HepG2 (cell line): ENCODE measurements around the gene SLC8B1. TPM values are rescaled to one million over a fixed set of nuclear protein-coding genes. Genes with fewer than 3 reads are reported as not detected.

Experiments
- ATAC-seq: fragments of 200-7000 bp; cut with Tn5 transposase; 3 replicates; pipeline ENCODE4 v1.9.1; 2020; ENCODE audit warnings: mild to moderate bottlenecking, moderate library complexity
- BruUV-seq: library from RNA; stranded (reverse); fragments of 400-500 nt; replicated peaks from 2 replicates; lab custom pipeline; 2021; lab: Mats Ljungman, UMichigan
- CTCF ChIA-PET: fragments of 300-600 bp; formaldehyde crosslinking; extraction: SDS; loops from one replicate; lab custom pipeline; 2021; ENCODE audit warnings: low total read pairs, inconsistent platforms, low intra/inter-chr PET ratio; lab: Yijun Ruan, JAX
- POLR2A ChIA-PET: fragments of 350-600 bp; sonication (Branson Sonifier 250); formaldehyde crosslinking; loops from one replicate; lab custom pipeline; 2020; ENCODE audit warnings: antibody characterized with exemption, inconsistent platforms; lab: Yijun Ruan, JAX
- DNase-seq: peaks from one replicate; pipeline ENCODE4 v3.0.0-alpha.2; 2015; ENCODE audit warnings: low spot score
- FAIRE-seq: peaks from 3 replicates; lab custom pipeline; 2011; peaks lifted over from hg19 to GRCh38; lab: Jason Lieb, UNC
- H2AFZ ChIP-seq: one replicate; pipeline ENCODE4 v1.6.1; 2011; ENCODE audit warnings: low read length, inconsistent platforms
- H3K27ac ChIP-seq: fragments of 300-600 bp; 3 replicates; pipeline ENCODE4 v1.8.0; 2011; ENCODE audit warnings: mixed run types, mild to moderate bottlenecking, mixed read lengths, low read length, inconsistent platforms; ENCODE audit not compliant: insufficient read depth; ENCODE audit errors: extremely low read length
- H3K27me3 ChIP-seq, 2 experiments: fragments of 200-600 bp in 1 of 2; 2 replicates in 1 of 2; 3 replicates in 1 of 2; pipeline versions ENCODE4 v1.6.0 to v1.8.0; 2011; ENCODE audit warnings: low read length in 2 of 2, mild to moderate bottlenecking in 2 of 2, moderate library complexity in 2 of 2, inconsistent platforms in 1 of 2; ENCODE audit not compliant: insufficient read depth in 2 of 2, control insufficient read depth in 1 of 2
- H3K36me3 ChIP-seq, 2 experiments: fragments of 200-600 bp in 1 of 2; replicated peaks in 1 of 2; 2 replicates in 1 of 2; 3 replicates in 1 of 2; pipeline versions ENCODE4 v1.5.1 to v1.8.0; 2011; ENCODE audit warnings: low read length in 2 of 2, inconsistent platforms in 1 of 2; ENCODE audit not compliant: insufficient read depth in 2 of 2, control insufficient read depth in 1 of 2
- H3K4me1 ChIP-seq: 2 replicates; pipeline ENCODE4 v1.5.1; 2012; ENCODE audit warnings: low read length, inconsistent platforms; ENCODE audit not compliant: insufficient read depth
- H3K4me2 ChIP-seq: 2 replicates; pipeline ENCODE4 v1.6.0; 2011; ENCODE audit warnings: low read depth, low read length, inconsistent platforms
- H3K4me3 ChIP-seq, 3 experiments: fragments of 200-600 bp in 1 of 3; sonication (generic), shearing (Covaris generic) in 1 of 3; replicated peaks in 1 of 3; 2 replicates each; pipeline ENCODE4 v1.5.1; 2011 to 2016; ENCODE audit warnings: low read length in 3 of 3, inconsistent platforms in 2 of 3, low read depth in 2 of 3, mild to moderate bottlenecking in 2 of 3, control low read depth in 1 of 3, mixed read lengths in 1 of 3; ENCODE audit not compliant: insufficient read depth in 1 of 3
- H3K79me2 ChIP-seq: one replicate; pipeline ENCODE4 v1.6.1; 2011; ENCODE audit warnings: low read length, inconsistent platforms; ENCODE audit not compliant: insufficient read depth
- H3K9ac ChIP-seq: 2 replicates; pipeline ENCODE4 v1.6.0; 2011; ENCODE audit warnings: mild to moderate bottlenecking, low read depth, low read length, inconsistent platforms; ENCODE audit not compliant: insufficient read depth
- H3K9me3 ChIP-seq: 2 replicates; pipeline ENCODE4 v1.5.1; 2012; ENCODE audit warnings: mild to moderate bottlenecking, low read length
- H4K20me1 ChIP-seq: 2 replicates; pipeline ENCODE4 v1.6.0; 2011; ENCODE audit warnings: inconsistent platforms, mild to moderate bottlenecking, low read length, moderate library complexity; ENCODE audit not compliant: insufficient read depth
- ATF6 ChIP-seq: sonication (generic); formaldehyde crosslinking; conservative IDR thresholded peaks from 2 replicates; pipeline ENCODE4 v1.4.0; 2020; ENCODE audit warnings: missing genetic modification reagents
- KDM1A ChIP-seq: IDR thresholded peaks from 2 replicates; pipeline ENCODE4 v1.6.1; 2016; ENCODE audit warnings: missing compliant biosample characterization
- PRDM4 ChIP-seq: sonication (generic); formaldehyde crosslinking; IDR thresholded peaks from 2 replicates; pipeline ENCODE4 v1.9.0; 2021; ENCODE audit warnings: missing genetic modification reagents, borderline replicate concordance
- SNAPC5 ChIP-seq: sonication (generic); formaldehyde crosslinking; IDR thresholded peaks from 2 replicates; pipeline ENCODE4 v1.8.1; 2023; ENCODE audit warnings: mild to moderate bottlenecking, missing genetic modification reagents, borderline replicate concordance
- ZC3H4 ChIP-seq: sonication (generic); formaldehyde crosslinking; IDR thresholded peaks from 2 replicates; pipeline ENCODE4 v1.4.0; 2020; ENCODE audit warnings: missing genetic modification reagents, borderline replicate concordance
- ZKSCAN8 ChIP-seq: IDR thresholded peaks from 2 replicates; pipeline ENCODE4 v1.6.1; 2016; ENCODE audit warnings: borderline replicate concordance, missing genetic modification reagents, missing compliant biosample characterization
- ZMYM3 ChIP-seq: sonication (generic); formaldehyde crosslinking; IDR thresholded peaks from 2 replicates; pipeline ENCODE4 v1.5.1; 2020; ENCODE audit warnings: mild to moderate bottlenecking, missing genetic modification reagents
- ZNF282 ChIP-seq: fragments of 450-650 bp; IDR thresholded peaks from 2 replicates; pipeline ENCODE4 v1.6.1; 2018; ENCODE audit not compliant: partially characterized antibody
- ZNF629 ChIP-seq: sonication (generic); formaldehyde crosslinking; conservative IDR thresholded peaks from 2 replicates; pipeline ENCODE4 v1.5.0; 2020; ENCODE audit warnings: missing genetic modification reagents
- WGBS: methylation state at CpG from one replicate; pipeline ENCODE4 v1.1.6; 2017; ENCODE audit warnings: low lambda C conversion rate; 5-methylcytosine and 5-hydroxymethylcytosine counted together
- in situ Hi-C: cut with HindIII; loops from 2 replicates; pipeline ENCODE4 v1.10.0; 2017; ENCODE audit warnings: low pct_unique_long_range_greater_than_20kb; ENCODE audit not compliant: extremely low pct_ligation_motif_present
- intact Hi-C: fragments of 100-400 bp; cut with micrococcal nuclease; formaldehyde crosslinking; loops from one replicate; pipeline ENCODE4 v1.10.0; 2022; ENCODE audit not compliant: unreplicated experiment
- polyA plus RNA-seq, 8 experiments: library from polyadenylated mRNA; depleted of rRNA in 3 of 8; stranded (reverse) in 7 of 8; unstranded in 1 of 8; fragments of >200 nt; fragmentation: Illumina TruSeq in 4 of 8; extraction: Trizol in 4 of 8; gene quantifications; 2 replicates each; pipeline versions ENCODE4 v1.2.1 to v1.2.3, GENCODE V29; 2011 to 2016; ENCODE audit warnings: low read depth in 4 of 8, missing spikeins in 1 of 8, mixed read lengths in 1 of 8; ENCODE audit not compliant: insufficient read depth in 1 of 8
- total RNA-seq, 5 experiments: library from RNA; depleted of rRNA; stranded (reverse); fragments of >200 nt; fragmentation: Illumina TruSeq; extraction: Trizol; gene quantifications; 2 replicates each; pipeline ENCODE4 v1.2.3, GENCODE V29; 2016; ENCODE audit warnings: low read depth in 1 of 5

SLC8B1 gene
- total and polyA plus RNA-seq, 2 of the 13 experiments (the other 11 are each of a cell fraction or from before 2014, with no cell fraction given): 6.8 to 8.0 TPM

GRCh38 chr12:113333877-113334785, 778 bp downstream of the SLC8B1 start (continued):
- no peak for TF ChIP-seq PRDM4 (CRISPR knock-in tag)
- 0 out of 2 replicates have a peak, but pooled peaks have one; percentile 20 for TF ChIP-seq SNAPC5 (CRISPR knock-in tag)
- TF ChIP-seq ZKSCAN8 (CRISPR knock-in tag): peak; percentile 100
- 0 out of 2 replicates have a peak, but pooled peaks have one; percentile 59 for TF ChIP-seq ZMYM3 (CRISPR knock-in tag)

- no peaks in the 10 kb centered on the region for H4K20me1 ChIP-seq
- peaks cover 22% of the 10 kb centered on the region for H3K4me1 ChIP-seq
- TF ChIP-seq ZNF629 (CRISPR knock-in tag) (peak; percentile 62; the same call in 1 of the 2 replicates), ATF6 (CRISPR knock-in tag) (no peak), KDM1A (CRISPR knock-in tag) (no peak), ZNF282 (no peak), ZC3H4 (no peak)
- H3K9ac ChIP-seq: no peak overlapping the region
- no TSS peak for BruUV-seq
- H3K79me2 ChIP-seq: no peaks in the 10 kb centered on the region
- in situ Hi-C loops (no loop called here), intact Hi-C loops (no loop called here)
- ChIA-PET POLR2A (no interaction called here), CTCF (no interaction called here)
- H3K4me3 ChIP-seq: no peak overlapping the region
- no peak overlapping the region for H3K27ac ChIP-seq
- 0 out of 5 replicates have a peak, but pooled peaks cover 0 to 1% of the 10 kb centered on the region in 2 experiments for H3K27me3 ChIP-seq
- WGBS: 93% methylated on average over 5 of the region's 5 CpGs
- no peak overlapping the region for H3K4me2 ChIP-seq
- no peak for ATAC-seq
- H3K9me3 ChIP-seq: no peaks in the 10 kb centered on the region
- no peak overlapping the region for H2AFZ ChIP-seq
- no peaks in the 10 kb centered on the region for H3K36me3 ChIP-seq
- DNase-seq: no peak
- FAIRE-seq: no peak
Observed at GRCh38 chr12:113333418-113333750, 1.5 kb downstream of the SLC8B1 start.
